DMS114 treated with DMSO at 0.1 percent for 48 hours (cell line): ENCODE results near the gene IGLL5.
"Not testable (repeated sequence)": the region's sequence is repeated elsewhere in the genome, so short reads cannot be mapped to it uniquely, and the experiment has no call there.

ENCODE experiments used
- DNase-seq: peaks from one replicate; lab custom pipeline; 2025; ENCODE audit not compliant: unreplicated experiment; lab: John Stamatoyannopoulos, UW

IGLL5 gene

GRCh38 chr22:22912988-22913253 lies 25.3 kb downstream of the IGLL5 start:
- no peak for DNase-seq

GRCh38 chr22:22913989-22914388 lies 26.4 kb downstream of the IGLL5 start:
- DNase-seq = no peak

- no peak for DNase-seq
Observed at GRCh38 chr22:22914726-22915669, 27.4 kb downstream of the IGLL5 start.

- DNase-seq = no peak
Observed at GRCh38 chr22:22915670-22916035, 28.0 kb downstream of the IGLL5 start.

GRCh38 chr22:22916215-22916951 lies 28.8 kb downstream of the IGLL5 start:
- DNase-seq = no peak

GRCh38 chr22:22916952-22917290 lies 29.3 kb downstream of the IGLL5 start:
- DNase-seq = no peak

- no peak for DNase-seq
Observed at GRCh38 chr22:22917377-22917776, 29.8 kb downstream of the IGLL5 start.

- no peak for DNase-seq
Observed at GRCh38 chr22:22918297-22918965, 30.8 kb downstream of the IGLL5 start.

- no peak for DNase-seq
Observed at GRCh38 chr22:22919041-22919440, 31.4 kb downstream of the IGLL5 start.

- no peak for DNase-seq
Observed at GRCh38 chr22:22920104-22920654, 32.6 kb downstream of the IGLL5 start.

- DNase-seq = no peak
Observed at GRCh38 chr22:22920910-22921550, 33.4 kb downstream of the IGLL5 start.

GRCh38 chr22:22921575-22921974 lies 34.0 kb downstream of the IGLL5 start:
- no peak for DNase-seq

- not testable (repeated sequence) for DNase-seq
Observed at GRCh38 chr22:22922092-22922953, 34.7 kb downstream of the IGLL5 start.

GRCh38 chr22:22922954-22923319 lies 35.3 kb downstream of the IGLL5 start:
- no peak for DNase-seq

GRCh38 chr22:22923379-22923778 lies 35.8 kb downstream of the IGLL5 start:
- DNase-seq = no peak

- no peak for DNase-seq
Observed at GRCh38 chr22:22923930-22924329, 36.3 kb downstream of the IGLL5 start.

GRCh38 chr22:22924369-22925145 lies 36.9 kb downstream of the IGLL5 start:
- DNase-seq = no peak

- DNase-seq = no peak
Observed at GRCh38 chr22:22925146-22925804, 37.7 kb downstream of the IGLL5 start.

- no peak for DNase-seq
Observed at GRCh38 chr22:22925805-22926369, 38.3 kb downstream of the IGLL5 start.
